Esophagus muscularis mucosa (tissue), 3 donors: ENCODE measurements around the gene STARD9.

Experiments used
- POLR2A ChIP-seq: fragments of 450-650 bp; IDR thresholded peaks from one replicate; pipeline ENCODE4 v1.6.1; 2017; ENCODE audit warnings: antibody characterized with exemption, moderate library complexity, mild to moderate bottlenecking, low read depth
- TF ChIP-seq, protein P1 (sequence below), 3 experiments: fragments of 200-600 bp in 2 of 3; fragments of 450-650 bp in 1 of 3; sonication (generic) in 2 of 3; IDR thresholded peaks; one replicate each; pipeline ENCODE4 v1.5.1; 2017 to 2019; ENCODE audit warnings: antibody characterized with exemption in 3 of 3, mild to moderate bottlenecking in 2 of 3, moderate library complexity in 1 of 3

DNA sequence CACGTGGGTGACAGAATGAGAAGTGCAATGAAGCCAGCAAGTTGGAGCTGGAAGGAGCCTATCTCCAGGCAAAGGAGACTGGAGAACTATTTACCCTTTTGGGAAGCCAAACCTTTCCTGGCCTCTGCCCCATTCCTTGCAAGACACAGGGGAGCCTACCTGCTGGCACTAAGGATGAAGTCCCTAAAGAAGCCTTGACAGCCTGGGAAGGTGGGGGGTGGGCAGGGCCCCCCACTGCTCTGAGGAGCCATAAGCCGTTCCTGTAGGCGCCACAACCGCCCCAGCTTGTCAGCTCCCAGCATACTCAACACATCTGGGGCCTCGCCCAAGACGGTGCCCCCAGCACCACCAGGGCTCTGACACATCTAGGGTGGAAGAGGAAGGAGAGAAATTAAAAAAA, 156.1 kb downstream of the STARD9 start:
- TF ChIP-seq, protein P1, sequence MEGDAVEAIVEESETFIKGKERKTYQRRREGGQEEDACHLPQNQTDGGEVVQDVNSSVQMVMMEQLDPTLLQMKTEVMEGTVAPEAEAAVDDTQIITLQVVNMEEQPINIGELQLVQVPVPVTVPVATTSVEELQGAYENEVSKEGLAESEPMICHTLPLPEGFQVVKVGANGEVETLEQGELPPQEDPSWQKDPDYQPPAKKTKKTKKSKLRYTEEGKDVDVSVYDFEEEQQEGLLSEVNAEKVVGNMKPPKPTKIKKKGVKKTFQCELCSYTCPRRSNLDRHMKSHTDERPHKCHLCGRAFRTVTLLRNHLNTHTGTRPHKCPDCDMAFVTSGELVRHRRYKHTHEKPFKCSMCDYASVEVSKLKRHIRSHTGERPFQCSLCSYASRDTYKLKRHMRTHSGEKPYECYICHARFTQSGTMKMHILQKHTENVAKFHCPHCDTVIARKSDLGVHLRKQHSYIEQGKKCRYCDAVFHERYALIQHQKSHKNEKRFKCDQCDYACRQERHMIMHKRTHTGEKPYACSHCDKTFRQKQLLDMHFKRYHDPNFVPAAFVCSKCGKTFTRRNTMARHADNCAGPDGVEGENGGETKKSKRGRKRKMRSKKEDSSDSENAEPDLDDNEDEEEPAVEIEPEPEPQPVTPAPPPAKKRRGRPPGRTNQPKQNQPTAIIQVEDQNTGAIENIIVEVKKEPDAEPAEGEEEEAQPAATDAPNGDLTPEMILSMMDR (IDR thresholded peaks at IDR 0.05) = no peak
- TF ChIP-seq POLR2A = no peak
